GM18519 (cell line): ENCODE results near the gene EXOC3L2.
"Not testable (repeated sequence)": the region's sequence is repeated elsewhere in the genome, so short reads cannot be mapped to it uniquely, and the experiment has no call there.

Source experiments
- ATAC-seq: cut with Tn5 transposase; IDR thresholded peaks from one replicate; pipeline ENCODE4 v1.9.1; 2021; ENCODE audit warnings: mild to moderate bottlenecking, moderate library complexity; ENCODE audit not compliant: unreplicated experiment, low FRiP score

The EXOC3L2 gene

DNA sequence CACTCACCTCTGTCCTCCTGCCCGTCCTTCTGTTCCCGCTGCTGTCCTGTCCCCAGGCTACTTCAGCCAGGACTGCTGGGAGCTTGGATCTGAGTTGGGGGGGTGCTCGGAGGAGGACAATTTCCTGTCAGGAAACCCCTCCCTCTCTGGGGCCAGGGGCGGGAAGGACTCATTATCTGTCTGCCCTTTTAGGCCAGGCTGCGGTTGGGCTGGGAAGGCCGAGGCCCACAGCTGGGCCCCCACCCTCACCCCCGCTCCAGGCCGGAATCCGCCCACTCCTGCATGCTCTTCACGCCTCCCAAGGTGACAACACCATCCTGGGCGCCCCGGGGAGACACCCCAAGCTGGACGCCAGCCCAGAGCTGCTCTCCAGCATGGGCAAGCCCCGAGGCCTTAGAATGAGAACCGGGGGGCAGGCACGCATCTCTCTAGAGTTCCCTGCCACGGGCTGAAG is at the start of gene EXOC3L2:
Gene EXOC3L2 (minus strand): TSS at position 74 of the 454 bp plus-strand sequence. CDS start 6,362 bp downstream, outside the sequence.
- no peak for ATAC-seq

DNA sequence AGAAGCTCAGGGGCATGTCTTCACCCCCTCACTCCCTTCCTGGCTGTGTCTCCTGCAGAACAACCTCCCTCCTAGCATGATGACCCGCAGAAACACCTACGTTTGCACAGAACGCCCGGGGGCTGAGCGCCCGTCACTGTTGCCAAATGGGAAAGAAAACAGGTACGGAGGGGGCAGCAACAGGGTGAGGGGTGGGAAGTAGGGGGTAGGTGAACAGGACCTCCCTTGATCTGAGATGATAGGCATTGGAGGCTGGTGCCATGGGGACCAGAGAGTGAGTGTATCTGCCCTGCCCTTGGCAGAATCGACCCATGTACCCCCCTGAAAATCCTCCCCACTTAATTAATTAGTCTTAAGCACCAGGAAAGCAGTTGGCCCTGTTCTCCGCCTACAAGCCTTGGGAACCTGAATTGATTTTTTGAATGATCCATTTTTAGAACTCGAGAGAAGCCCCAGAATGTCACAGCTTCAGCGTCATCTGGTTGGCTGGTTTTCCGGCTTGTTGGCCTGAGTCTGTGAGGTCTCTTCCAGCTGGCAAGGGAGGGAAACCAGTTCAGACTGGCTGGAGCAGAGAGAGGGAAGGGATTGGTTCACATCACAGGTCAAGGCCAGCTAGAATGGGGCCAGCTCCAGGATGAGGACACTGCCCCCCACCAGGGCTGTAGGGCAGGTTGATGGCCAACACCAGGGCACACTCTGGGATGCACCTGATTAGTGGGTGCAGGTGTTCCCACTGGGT is 49.3 kb upstream of the EXOC3L2 start:
- no peak for ATAC-seq

DNA sequence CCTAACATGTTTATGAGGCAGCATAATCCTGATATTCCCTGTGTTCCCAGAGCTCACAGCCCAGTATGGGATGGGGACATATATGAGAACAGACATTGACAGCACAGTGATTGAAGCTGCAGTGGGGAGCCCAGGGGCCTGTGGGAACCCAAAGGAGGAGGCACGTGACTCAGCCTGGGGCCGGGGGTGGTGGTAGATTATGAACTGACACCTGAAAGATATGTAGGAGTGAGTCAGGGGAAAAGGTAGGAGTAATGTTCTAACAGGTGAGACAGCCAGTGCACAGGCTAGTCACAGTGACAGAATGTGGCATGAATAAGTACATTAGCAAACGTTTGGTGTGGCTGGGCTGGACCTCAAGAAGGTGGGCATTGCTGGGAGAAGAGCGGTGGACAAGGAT is 48.5 kb upstream of the EXOC3L2 start:
- no peak for ATAC-seq

DNA sequence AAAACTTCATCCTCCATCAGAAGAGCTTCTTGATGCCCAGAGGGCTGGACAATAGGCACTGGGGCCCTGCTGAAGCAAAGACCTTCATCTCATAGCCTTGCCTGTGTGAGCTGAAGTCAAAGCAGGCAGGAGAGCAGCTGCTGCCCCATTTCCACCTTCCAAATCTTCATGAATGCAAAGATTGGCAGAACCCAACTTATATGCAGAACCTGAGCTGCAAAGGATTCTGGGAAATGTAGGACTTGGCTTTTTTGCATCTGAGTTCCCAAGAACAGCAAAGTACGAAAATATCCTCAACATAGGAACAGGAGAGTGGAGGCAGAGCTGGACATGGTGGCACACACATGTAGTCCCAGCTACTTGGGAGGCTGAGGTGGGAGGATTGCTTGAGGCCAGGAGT is 46.6 kb upstream of the EXOC3L2 start:
- ATAC-seq: no peak

DNA sequence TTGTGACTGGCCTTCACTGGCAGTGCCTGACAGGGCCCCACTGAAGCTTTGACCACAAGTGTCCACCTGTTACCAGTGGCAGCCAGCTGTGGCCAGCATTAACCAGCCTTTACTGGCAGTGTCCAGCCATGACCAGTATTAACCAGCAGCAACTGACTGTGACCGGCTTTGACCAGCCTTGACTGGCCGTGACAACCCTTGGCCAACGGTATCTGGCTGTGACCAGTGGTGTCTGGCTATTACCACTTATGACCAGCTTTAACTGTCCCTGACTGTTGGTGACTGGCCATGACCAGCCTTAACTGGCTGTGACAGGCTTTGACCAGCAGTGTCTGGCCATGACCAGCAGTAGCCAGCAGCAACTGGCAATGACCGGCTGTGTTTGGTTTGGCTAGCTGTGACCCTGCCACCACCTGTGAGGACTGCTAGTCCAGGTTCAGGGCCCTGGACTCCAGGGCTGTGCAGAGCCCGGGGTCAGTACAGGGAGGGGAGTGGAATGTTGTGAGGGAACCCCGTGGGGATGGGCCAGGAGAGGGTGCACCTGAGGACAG is 45.2 kb upstream of the EXOC3L2 start:
- ATAC-seq: no peak

DNA sequence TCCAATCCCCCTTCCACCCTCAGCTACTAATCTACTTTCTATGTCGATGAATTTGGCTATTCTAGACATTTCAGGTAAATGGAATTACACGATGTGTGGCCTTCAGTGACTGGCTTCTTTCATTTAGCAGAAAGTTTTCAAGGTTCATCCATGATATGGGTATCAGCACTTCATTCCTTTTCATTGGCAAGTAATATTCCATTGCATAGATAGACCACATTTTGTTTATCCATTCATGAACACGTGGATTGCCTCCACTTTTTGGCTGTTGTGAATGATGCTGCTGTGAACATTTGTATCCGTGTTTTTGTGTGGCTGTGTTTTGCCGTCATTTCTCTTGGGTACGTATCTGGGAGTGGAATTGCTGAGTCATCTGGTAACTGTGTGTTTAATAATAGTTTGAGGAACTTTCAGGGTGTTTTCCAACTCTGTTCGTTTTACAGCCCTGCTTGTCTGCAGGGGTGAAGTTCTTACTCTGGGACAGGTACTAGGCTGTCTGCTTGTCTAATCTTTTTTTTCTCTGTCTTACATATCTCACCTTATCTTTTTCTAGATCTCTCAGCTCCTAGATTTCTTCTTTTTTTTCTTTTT is 38.3 kb upstream of the EXOC3L2 start:
- no peak for ATAC-seq

DNA sequence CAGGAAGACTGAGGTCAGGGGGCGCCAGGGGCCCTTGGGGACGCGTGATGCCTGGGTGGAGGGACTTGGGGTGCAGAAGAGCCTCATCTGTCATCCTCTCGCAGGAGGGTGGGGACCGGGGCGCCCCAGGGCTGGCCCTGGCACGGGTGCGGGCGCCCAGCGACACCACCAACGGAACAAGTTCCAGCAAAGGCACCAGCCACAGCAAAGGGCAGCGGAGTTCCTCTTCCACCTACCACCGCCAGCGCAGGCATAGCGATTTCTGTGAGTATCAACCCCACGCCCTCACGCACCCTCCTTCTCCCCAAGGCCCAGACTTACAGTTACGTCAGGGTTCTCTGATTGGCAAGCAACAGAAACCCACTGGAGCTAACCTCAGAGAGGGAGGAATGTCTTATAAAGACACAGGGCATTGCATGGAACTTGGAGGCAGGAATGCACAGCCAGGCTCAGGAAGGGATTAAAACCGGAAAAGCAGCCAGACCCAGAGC is 35.3 kb upstream of the EXOC3L2 start:
- no peak for ATAC-seq

DNA sequence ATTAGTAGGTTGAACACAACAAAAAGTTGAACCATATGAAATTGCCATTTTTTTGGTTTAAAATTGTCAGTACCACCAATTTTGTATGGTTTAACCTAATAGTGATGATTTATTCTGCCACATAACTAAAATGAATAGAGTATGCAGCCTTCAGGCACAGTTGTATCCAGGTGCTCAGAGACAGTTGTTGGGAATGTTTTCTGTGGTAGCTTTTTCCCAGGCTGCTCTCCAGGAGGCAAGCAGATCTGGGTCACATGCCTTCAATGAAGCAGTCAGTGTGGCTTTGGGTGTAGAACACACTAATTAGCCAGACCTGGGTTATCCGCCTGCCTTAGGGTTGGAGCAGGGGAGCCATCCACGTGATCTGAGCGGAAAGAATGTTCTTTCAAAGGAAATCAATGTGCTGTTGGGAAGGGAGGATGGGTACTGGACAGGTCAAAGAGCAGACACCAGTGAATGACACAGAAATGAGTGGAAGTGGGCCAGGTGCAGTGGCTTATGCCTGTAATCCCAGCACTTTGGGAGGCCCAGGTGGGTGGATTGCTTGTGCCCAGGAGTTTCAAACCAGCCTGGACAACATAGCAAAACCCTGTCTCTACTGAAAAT is 34.5 kb upstream of the EXOC3L2 start:
- ATAC-seq: no peak

DNA sequence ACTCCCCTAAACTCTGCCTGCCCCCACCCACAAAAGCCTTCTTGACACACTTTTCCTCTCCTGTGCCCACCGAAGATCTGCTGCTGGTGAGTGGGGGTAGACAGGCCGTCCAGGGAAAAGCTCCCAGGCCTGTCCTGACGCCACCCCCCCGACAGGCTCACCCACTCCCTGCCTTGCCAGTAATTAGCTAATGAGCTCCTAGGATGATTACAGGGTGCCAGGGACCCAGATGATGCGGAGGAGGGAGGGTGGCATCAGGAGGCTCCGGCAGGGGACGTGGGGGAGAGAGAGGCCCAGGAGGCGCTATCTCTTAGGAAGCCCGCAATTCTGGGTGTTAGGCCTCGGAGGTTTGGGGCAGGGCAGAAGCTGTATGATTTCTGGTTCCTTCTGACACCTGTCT is 32.9 kb upstream of the EXOC3L2 start:
- ATAC-seq: no peak

DNA sequence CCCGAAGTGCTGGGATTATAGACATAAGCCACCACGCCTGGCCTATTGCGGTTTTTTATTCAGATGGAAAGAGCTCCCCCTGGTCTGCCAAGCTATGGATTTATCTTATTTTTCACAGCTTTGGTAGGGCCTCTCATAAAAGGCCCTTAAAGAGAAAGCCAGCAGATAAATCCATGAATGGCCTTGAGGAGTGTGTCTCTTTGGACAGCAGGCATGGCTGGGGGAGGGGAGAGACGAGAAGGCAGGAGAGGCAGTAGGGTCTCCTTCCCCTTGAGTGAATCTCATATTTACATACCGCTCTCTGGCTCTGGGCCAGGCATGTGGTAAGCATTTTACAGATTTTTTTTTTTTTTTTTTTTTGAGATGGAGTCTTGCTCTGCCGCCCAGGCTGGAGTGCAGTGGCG is 31.1 kb upstream of the EXOC3L2 start:
- no peak for ATAC-seq

DNA sequence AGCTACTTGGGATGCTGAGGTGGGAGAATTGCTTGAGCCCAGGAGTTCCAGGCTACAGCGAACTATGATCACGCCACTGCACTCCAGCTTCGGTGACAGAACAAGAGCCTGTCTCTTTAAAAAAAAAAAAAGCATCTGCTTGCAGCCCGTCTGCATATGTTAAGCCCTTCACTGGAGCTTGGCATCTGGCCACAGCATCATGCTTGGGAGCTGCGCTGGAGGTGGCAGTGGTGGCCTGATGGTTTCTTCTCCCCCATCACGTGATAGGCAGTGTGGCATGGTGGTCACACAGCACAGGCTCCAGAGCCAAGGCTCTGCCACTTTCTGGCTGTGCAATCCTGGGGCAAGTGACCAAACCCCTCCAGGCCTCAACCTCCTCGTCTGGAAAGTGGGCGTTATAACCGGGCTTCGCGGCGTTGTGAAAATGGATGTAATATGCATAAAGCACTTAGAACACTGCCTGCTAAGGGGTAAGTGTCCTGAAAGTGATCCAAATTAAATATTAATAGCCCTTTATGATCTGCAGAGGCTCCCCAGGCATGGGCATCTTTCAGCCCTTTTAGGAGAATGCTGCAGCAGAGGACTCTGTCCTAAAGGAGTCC is 30.3 kb upstream of the EXOC3L2 start:
- ATAC-seq: no peak

DNA sequence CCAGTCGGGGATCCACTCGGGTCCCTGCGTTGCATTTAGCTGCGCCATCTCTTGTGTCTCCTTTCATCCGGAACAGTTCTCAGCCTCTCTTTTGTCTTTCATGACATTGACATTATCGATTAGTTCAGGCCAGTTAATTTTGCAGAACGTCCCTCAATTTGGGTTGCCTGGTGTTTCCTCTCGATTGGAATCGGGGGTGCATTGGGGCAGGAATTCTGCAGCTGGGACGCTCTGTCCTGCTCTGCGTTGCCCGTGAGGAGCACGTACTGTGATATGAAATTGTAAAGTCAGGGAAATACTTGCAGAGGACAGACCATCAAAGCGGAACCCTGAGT is 28.3 kb upstream of the EXOC3L2 start:
- ATAC-seq: no peak

DNA sequence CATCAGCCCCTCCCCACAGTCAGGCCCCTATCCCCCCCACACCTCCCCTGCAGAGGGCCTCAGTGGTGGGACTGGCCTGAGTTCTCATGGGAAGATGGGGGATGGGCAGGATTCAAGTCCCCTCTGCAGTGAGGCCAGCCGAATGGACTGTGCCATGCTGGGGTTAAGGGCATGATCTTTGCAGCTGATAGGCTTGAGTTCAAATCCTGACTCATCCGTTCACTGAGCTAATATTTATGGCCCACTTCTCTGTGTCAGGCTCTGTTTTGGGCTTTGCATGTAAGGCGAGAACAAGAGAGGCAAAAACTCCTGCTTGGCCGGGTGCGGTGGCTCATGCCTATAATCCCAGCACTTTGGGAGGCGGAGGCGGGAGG is 26.5 kb upstream of the EXOC3L2 start:
- no peak for ATAC-seq

DNA sequence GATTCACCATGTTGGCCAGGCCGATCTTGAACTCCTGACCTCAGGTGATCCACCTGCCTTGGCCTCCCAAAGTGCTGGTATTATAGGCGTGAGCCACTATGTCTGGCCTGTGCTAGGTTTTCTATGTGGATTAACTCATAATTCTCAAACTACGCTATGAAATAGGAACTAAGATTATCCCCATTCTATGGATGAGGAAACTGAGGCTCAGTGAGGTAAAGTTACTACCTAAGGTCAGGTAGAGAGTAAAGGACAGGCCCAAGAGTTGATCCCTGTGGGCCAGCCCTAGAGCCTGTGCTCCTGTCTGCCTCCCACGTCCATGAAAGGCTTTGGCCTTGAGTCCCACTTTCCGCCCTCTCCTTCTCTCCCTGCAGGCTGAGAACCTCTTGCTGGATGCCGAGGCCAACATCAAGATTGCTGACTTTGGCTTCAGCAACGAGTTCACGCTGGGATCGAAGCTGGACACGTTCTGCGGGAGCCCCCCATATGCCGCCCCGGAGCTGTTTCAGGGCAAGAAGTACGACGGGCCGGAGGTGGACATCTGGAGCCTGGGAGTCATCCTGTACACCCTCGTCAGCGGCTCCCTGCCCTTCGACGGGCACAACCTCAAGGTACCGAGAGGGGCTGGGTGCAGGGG is 26.0 kb upstream of the EXOC3L2 start:
- ATAC-seq: no peak

DNA sequence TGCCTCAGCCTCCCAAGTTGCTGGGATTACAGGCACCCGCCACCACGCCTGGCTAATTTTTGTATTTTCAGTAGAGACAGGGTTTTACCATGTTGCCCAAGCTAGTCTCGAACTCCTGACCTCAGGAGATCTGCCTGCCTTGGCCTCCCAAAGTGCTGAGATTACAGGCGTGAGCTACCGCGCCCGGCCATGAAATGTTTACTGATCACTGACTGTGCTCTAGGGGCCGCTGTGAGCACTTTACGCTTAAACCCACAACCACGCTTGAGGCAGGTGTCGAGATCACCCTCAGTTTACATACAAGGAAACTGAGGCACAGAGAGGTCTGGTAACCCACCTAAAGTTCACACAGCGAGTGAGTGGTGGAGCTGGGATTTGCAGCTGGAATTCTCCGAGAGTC is 24.7 kb upstream of the EXOC3L2 start:
- ATAC-seq: not testable (repeated sequence)

DNA sequence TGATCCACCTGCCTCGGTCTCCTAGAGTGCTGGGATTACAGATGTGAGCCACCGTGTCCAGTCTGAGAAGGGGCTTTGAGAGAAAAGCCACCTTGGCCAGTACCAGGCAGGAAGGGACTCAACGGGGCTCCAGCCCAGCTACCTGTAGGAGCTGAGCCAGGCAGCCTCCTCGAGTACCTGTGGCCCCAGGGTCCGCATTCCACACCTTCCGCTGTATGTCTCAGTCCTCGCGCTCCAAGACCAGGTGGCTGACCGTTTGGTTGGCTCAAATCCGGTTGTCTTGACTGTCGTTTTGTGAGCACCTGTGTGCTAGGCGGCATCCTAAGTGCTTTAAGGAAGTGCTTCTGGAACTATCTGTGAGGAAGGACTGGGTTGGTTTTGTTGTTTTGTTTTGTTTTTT is 22.1 kb upstream of the EXOC3L2 start:
- ATAC-seq: no peak

DNA sequence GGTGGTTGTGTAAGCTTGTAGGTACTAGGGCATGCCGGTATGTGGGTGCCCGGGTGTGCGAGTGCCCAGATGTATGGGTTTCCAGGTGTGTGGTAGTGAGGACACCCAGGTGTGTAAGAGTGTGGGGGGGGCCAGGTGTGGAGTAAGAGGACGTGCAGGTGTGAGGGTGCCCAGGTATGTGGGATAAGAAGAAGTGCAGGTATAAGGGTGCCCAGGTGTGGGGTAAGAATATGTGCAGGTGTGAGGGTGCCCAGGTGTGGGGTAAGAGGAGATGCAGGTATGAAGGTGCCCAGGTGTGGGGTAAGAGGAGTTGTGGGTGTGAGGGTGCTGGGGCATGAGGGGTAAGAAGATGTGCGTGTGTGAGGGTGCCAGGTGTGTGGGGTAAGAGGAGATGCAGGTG is 20.2 kb upstream of the EXOC3L2 start:
- no peak for ATAC-seq

DNA sequence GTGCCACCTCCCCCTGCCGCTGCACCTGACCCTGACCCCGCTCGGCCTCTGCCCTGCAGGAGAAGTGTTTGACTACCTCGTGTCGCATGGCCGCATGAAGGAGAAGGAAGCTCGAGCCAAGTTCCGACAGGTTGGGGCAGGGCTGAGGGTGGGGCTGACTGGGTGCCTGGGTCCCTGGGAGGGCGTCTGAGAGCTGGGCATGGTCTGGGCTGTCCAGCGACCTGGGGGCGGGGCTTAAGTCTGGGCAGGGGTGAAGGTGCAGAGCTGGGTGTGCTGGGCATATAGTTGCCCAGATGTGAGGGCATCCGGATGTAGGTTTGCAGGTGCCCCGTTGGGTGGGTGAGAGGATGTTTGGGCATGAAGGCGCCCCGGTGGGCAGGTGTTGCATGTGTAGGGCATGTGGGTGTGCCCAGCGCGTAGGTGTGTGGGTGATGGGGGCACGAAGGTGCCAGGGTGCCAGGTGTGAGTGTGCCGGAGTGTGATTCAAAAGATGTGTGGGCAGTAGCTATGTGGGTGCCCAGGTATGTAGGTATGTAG is 19.6 kb upstream of the EXOC3L2 start:
- no peak for ATAC-seq

DNA sequence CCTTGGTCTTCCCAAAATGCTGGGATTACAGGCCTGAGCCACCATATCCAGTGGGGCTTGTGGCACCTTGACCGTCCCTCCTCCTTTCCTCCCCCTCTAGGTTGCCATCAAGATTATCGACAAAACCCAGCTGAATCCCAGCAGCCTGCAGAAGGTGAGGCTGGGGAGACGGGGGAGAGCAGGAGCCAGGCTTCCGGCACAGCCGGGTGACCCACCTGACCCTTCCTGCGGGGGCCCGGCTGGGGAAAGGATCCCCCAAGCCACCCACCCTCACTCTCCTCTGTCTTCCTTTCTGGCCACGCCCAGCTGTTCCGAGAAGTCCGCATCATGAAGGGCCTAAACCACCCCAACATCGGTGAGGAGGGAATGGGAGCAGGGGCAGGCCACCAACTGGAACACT is 17.8 kb upstream of the EXOC3L2 start:
- no peak for ATAC-seq

DNA sequence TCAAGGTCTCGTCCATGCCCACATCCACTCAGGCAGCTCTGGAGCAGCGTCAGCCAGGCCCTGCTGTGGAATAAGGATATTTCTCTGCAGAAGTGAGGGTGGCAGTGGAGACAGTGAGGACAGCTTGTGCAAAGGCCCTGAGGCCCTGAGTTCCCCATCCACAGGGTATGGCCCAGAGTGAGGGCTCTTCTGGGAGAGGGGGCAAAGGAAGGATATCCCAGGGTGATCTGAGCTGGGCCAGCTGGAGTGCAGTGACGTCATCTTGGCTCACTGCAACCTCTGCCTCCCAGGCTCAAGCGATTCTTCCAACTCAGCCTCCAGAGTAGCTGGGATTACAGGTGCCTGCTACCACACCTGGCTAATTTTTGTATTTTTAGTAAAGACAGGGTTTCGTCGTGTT is 17.4 kb upstream of the EXOC3L2 start:
- ATAC-seq: no peak

DNA sequence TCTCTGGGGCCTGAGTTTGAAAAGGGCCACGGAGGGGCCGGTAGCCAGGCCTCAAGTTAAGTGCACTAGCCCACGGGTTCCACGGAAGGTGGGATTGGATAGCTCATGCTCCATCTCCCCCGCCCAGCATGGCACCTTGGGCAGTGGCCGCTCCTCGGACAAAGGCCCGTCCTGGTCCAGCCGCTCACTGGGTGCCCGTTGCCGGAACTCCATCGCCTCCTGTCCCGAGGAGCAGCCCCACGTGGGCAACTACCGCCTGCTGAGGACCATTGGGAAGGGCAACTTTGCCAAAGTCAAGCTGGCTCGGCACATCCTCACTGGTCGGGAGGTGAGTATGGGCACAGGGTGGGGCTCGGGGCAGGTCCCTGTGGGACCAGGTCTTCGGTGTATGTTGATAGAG is 13.7 kb upstream of the EXOC3L2 start:
- no peak for ATAC-seq
